Keratinocyte (primary cell): ENCODE measurements around the gene RDH13. TPM values are rescaled to one million over a fixed set of nuclear protein-coding genes. Genes with fewer than 3 reads are reported as not detected.
"Not testable (repeated sequence)": the region's sequence is repeated elsewhere in the genome, so short reads cannot be mapped to it uniquely, and the experiment has no call there.

Experiments used
- DNase-seq: peaks from one replicate; pipeline ENCODE4 v3.0.0-alpha.2; 2011; ENCODE audit warnings: low read depth, missing footprints, low spot score
- FAIRE-seq: peaks from 2 replicates; lab custom pipeline; 2011; peaks lifted over from hg19 to GRCh38; lab: Jason Lieb, UNC
- H2AFZ ChIP-seq: 2 replicates; pipeline ENCODE4 v1.6.0; 2012; ENCODE audit warnings: low read length, control low read depth, inconsistent platforms; ENCODE audit not compliant: control insufficient read depth
- H3K27ac ChIP-seq: 2 replicates; pipeline ENCODE4 v1.5.1; 2011; ENCODE audit warnings: low read length; ENCODE audit not compliant: control insufficient read depth, insufficient read depth
- H3K27me3 ChIP-seq: 3 replicates; pipeline ENCODE4 v1.6.0; 2011; ENCODE audit warnings: low read length; ENCODE audit not compliant: control insufficient read depth, insufficient read depth; ENCODE audit errors: extremely low read depth
- H3K36me3 ChIP-seq, 2 experiments: 2 replicates in 1 of 2; 3 replicates in 1 of 2; pipeline ENCODE4 v1.5.1; 2011; ENCODE audit warnings: low read length in 2 of 2, mild to moderate bottlenecking in 1 of 2; ENCODE audit not compliant: control insufficient read depth in 2 of 2, insufficient read depth in 2 of 2; ENCODE audit errors: extremely low read depth in 1 of 2
- H3K4me1 ChIP-seq: 3 replicates; pipeline ENCODE4 v1.5.1; 2011; ENCODE audit warnings: low read length; ENCODE audit not compliant: control insufficient read depth, insufficient read depth; ENCODE audit errors: extremely low read depth
- H3K4me2 ChIP-seq: 3 replicates; pipeline ENCODE4 v1.6.0; 2011; ENCODE audit warnings: low read depth, low read length; ENCODE audit not compliant: control insufficient read depth, insufficient read depth; ENCODE audit errors: extremely low read depth
- H3K4me3 ChIP-seq, 3 experiments: fragments of 200-600 bp in 1 of 3; sonication (generic) in 1 of 3; 2 replicates in 2 of 3; 3 replicates in 1 of 3; pipeline ENCODE4 v1.5.1; 2011 to 2016; ENCODE audit warnings: low read length in 3 of 3, mild to moderate bottlenecking in 3 of 3, control low read depth in 2 of 3, inconsistent platforms in 1 of 3, low read depth in 1 of 3, mixed read lengths in 1 of 3, mixed run types in 1 of 3, moderate library complexity in 1 of 3; ENCODE audit not compliant: control insufficient read depth in 2 of 3, insufficient read depth in 2 of 3; ENCODE audit errors: extremely low read depth in 1 of 3
- H3K79me2 ChIP-seq: 2 replicates; pipeline ENCODE4 v1.6.0; 2012; ENCODE audit warnings: low read length; ENCODE audit not compliant: control insufficient read depth, insufficient read depth
- H3K9ac ChIP-seq: 3 replicates; pipeline ENCODE4 v1.6.0; 2011; ENCODE audit warnings: low read length; ENCODE audit not compliant: control insufficient read depth, insufficient read depth; ENCODE audit errors: extremely low read depth
- H3K9me1 ChIP-seq: 3 replicates; pipeline ENCODE4 v1.6.0; 2011; ENCODE audit warnings: low read length; ENCODE audit not compliant: control insufficient read depth, insufficient read depth; ENCODE audit errors: extremely low read depth
- H3K9me3 ChIP-seq: 2 replicates; pipeline ENCODE4 v1.5.1; 2012; ENCODE audit warnings: low read depth, low read length; ENCODE audit not compliant: control insufficient read depth
- H4K20me1 ChIP-seq: 3 replicates; pipeline ENCODE4 v1.6.0; 2011; ENCODE audit warnings: low read length; ENCODE audit not compliant: control insufficient read depth, insufficient read depth; ENCODE audit errors: extremely low read depth
- CTCF ChIP-seq, 3 experiments: IDR thresholded peaks in 1 of 3; conservative IDR thresholded peaks in 1 of 3; optimal IDR thresholded peaks in 1 of 3; 2 replicates in 2 of 3; 3 replicates in 1 of 3; pipeline versions ENCODE3 to v1.5.1; 2011; ENCODE audit warnings: low read length in 3 of 3, mild to moderate bottlenecking in 3 of 3, moderate library complexity in 2 of 3, control low read depth in 1 of 3, inconsistent platforms in 1 of 3; ENCODE audit not compliant: insufficient read depth in 2 of 3; ENCODE audit errors: extremely low read depth in 1 of 3
- EZH2 ChIP-seq: IDR thresholded peaks from one replicate; pipeline ENCODE4 v1.6.1; 2012; ENCODE audit warnings: inconsistent platforms, mild to moderate bottlenecking, low read length, moderate library complexity
- dilution Hi-C: fragments of 300-500 bp; cut with MboI; formaldehyde crosslinking; loops from one replicate; pipeline ENCODE4 v1.7.0; 2020; ENCODE audit warnings: low sequenced_read_pairs; ENCODE audit not compliant: extremely low pct_ligation_motif_present
- polyA plus RNA-seq, 5 experiments: library from polyadenylated mRNA; depleted of rRNA in 3 of 5; stranded (reverse) in 3 of 5; stranded (forward) in 1 of 5; unstranded in 1 of 5; fragments of >200 nt; gene quantifications; 1 replicate in 1 of 5; 2 replicates in 3 of 5; 3 replicates in 1 of 5; pipeline versions ENCODE4 v1.2.1 to v1.2.3, GENCODE V29; 2011 to 2012; ENCODE audit warnings: missing spikeins in 2 of 5, low read depth in 1 of 5, low replicate concordance in 1 of 5

The RDH13 gene
- polyA plus RNA-seq, 1 donor (not counting 4 experiments of a cell fraction or from before 2014, with no cell fraction given) = 10.6 TPM

GRCh38 chr19:55041244-55041626, 21.7 kb downstream of the RDH13 start:
- Histone ChIP-seq H3K9ac (no peak overlapping the region), H3K9me3 (no peaks in the 10 kb centered on the region), H3K27me3 (no peaks in the 10 kb centered on the region), H4K20me1 (no peaks in the 10 kb centered on the region), H3K9me1 (no peaks in the 10 kb centered on the region), H3K4me2 (no peak overlapping the region), H3K36me3 (peaks cover 6 to 11% of the 10 kb centered on the region in 2 experiments), H2AFZ (no peak overlapping the region), H3K4me1 (no peaks in the 10 kb centered on the region), H3K4me3 (no peak overlapping the region), H3K27ac (no peak overlapping the region), H3K79me2 (no peaks in the 10 kb centered on the region)
- no peak for FAIRE-seq
- DNase-seq = no peak
- TF ChIP-seq EZH2 (no peak), CTCF (optimal IDR thresholded peaks at IDR 0.05 in 1 of 3, IDR thresholded peaks at IDR 0.05 in 1 of 3, conservative IDR thresholded peaks at IDR 0.05 in 1 of 3; ENCODE audit: extremely low read depth in 1 of 3, insufficient read depth in 2 of 3, low read length in 3 of 3) (no peak)
- dilution Hi-C loops = no loop called here

- H3K79me2 ChIP-seq, H3K4me1 ChIP-seq, H3K4me2 ChIP-seq, DNase-seq, H2AFZ ChIP-seq, H3K9ac ChIP-seq, dilution Hi-C loops, FAIRE-seq, H3K4me3 ChIP-seq, H3K9me1 ChIP-seq, H3K27me3 ChIP-seq, H3K9me3 ChIP-seq, H3K27ac ChIP-seq, H4K20me1 ChIP-seq: not testable (repeated sequence)
- H3K36me3 ChIP-seq = peaks cover 6 to 11% of the 10 kb centered on the region in 2 experiments
Measured at GRCh38 chr19:55040654-55041053, 22.3 kb downstream of the RDH13 start.

- H3K27me3 ChIP-seq, H4K20me1 ChIP-seq, DNase-seq, H2AFZ ChIP-seq, H3K4me1 ChIP-seq, H3K9me3 ChIP-seq, dilution Hi-C loops, FAIRE-seq, H3K36me3 ChIP-seq, H3K9ac ChIP-seq, H3K4me3 ChIP-seq, H3K27ac ChIP-seq, H3K4me2 ChIP-seq, H3K9me1 ChIP-seq: not testable (repeated sequence)
- H3K79me2 ChIP-seq = peaks cover 11% of the 10 kb centered on the region
Measured at GRCh38 chr19:55037603-55038002, 25.3 kb downstream of the RDH13 start.
